GM12878 (cell line): ENCODE measurements around the gene GABBR2. TPM values are rescaled to one million over a fixed set of nuclear protein-coding genes. Genes with fewer than 3 reads are reported as not detected.

Experiments
- ATAC-seq: fragments of 200-7000 bp; cut with Tn5 transposase; 3 replicates; pipeline ENCODE4 v1.9.1; 2020; ENCODE audit warnings: mild to moderate bottlenecking, moderate library complexity
- BruUV-seq: library from RNA; stranded (reverse); fragments of 400-500 nt; replicated peaks from 2 replicates; lab custom pipeline; 2021; lab: Mats Ljungman, UMichigan
- CTCF ChIA-PET: fragments of 300-600 bp; sonication (Branson Sonifier 250); formaldehyde crosslinking; extraction: SDS; loops from one replicate; lab custom pipeline; 2021; ENCODE audit warnings: inconsistent platforms; lab: Yijun Ruan, JAX
- POLR2A ChIA-PET: fragments of 350-600 bp; formaldehyde crosslinking; extraction: SDS; loops from one replicate; lab custom pipeline; 2021; ENCODE audit warnings: inconsistent platforms; lab: Charles Lee
- RAD21 ChIA-PET: fragments of 300-600 bp; sonication (Branson Sonifier 250); formaldehyde crosslinking; loops from one replicate; lab custom pipeline; 2023; ENCODE audit warnings: antibody characterized with exemption; ENCODE audit not compliant: unreplicated experiment; lab: Charles Lee
- SMC1A ChIA-PET: fragments of 300-600 bp; sonication (Branson Sonifier 250); formaldehyde crosslinking; loops from one replicate; lab custom pipeline; 2023; ENCODE audit not compliant: unreplicated experiment, uncharacterized antibody; lab: Charles Lee
- DNase-seq: peaks from one replicate; pipeline ENCODE4 v3.0.0-alpha.2; 2011; ENCODE audit warnings: low read depth, low spot score
- FAIRE-seq: peaks from 3 replicates; lab custom pipeline; 2011; peaks lifted over from hg19 to GRCh38; lab: Jason Lieb, UNC
- H2AFZ ChIP-seq: 2 replicates; pipeline ENCODE4 v1.6.0; 2011; ENCODE audit warnings: low read depth, low read length, control low read depth; ENCODE audit not compliant: control insufficient read depth
- H3K27ac ChIP-seq: 2 replicates; pipeline ENCODE4 v1.5.1; 2011; ENCODE audit warnings: control low read depth; ENCODE audit not compliant: control insufficient read depth, insufficient read depth
- H3K27me3 ChIP-seq, 2 experiments: replicated peaks in 1 of 2; 2 replicates each; pipeline versions ENCODE4 v1.6.0 to v1.6.1; 2011; ENCODE audit warnings: low read length in 1 of 2; ENCODE audit not compliant: control insufficient read depth in 2 of 2, insufficient read depth in 2 of 2
- H3K36me3 ChIP-seq, 2 experiments: 2 replicates each; pipeline ENCODE4 v1.5.1; 2011; ENCODE audit warnings: low read length in 1 of 2; ENCODE audit not compliant: control insufficient read depth in 2 of 2, insufficient read depth in 2 of 2
- H3K4me1 ChIP-seq: 2 replicates; pipeline ENCODE4 v1.6.1; 2011; ENCODE audit warnings: mild to moderate bottlenecking, low read length, moderate library complexity, mixed read lengths; ENCODE audit not compliant: control insufficient read depth, insufficient read depth
- H3K4me2 ChIP-seq: 2 replicates; pipeline ENCODE4 v1.6.0; 2011; ENCODE audit warnings: control low read depth; ENCODE audit not compliant: control insufficient read depth, insufficient read depth
- H3K4me3 ChIP-seq: fragments of 200-600 bp; sonication (generic); 2 replicates; pipeline ENCODE4 v1.5.1; 2016
- H3K79me2 ChIP-seq: 2 replicates; pipeline ENCODE4 v1.6.0; 2011; ENCODE audit warnings: low read length; ENCODE audit not compliant: control insufficient read depth, insufficient read depth
- H3K9ac ChIP-seq: 2 replicates; pipeline ENCODE4 v1.8.0; 2011; ENCODE audit warnings: low read length, control low read depth, mixed read lengths; ENCODE audit not compliant: control insufficient read depth, insufficient read depth
- H3K9me3 ChIP-seq: replicated peaks from 3 replicates; pipeline ENCODE4 v1.5.1; 2011; ENCODE audit warnings: mild to moderate bottlenecking, low read length; ENCODE audit not compliant: control insufficient read depth, insufficient read depth
- H4K20me1 ChIP-seq: 2 replicates; pipeline ENCODE4 v1.6.0; 2011; ENCODE audit not compliant: control insufficient read depth, insufficient read depth
- GATAD2B ChIP-seq: fragments of 450-650 bp; conservative IDR thresholded peaks from 2 replicates; pipeline ENCODE4 v1.6.1; 2017; ENCODE audit warnings: low read depth, mild to moderate bottlenecking, moderate library complexity
- JUNB ChIP-seq: IDR thresholded peaks from 2 replicates; pipeline ENCODE4 v1.6.1; 2016; ENCODE audit warnings: antibody characterized with exemption, mild to moderate bottlenecking
- NRF1 ChIP-seq: conservative IDR thresholded peaks from 2 replicates; pipeline ENCODE4 v1.6.1; 2011; ENCODE audit warnings: mild to moderate bottlenecking, low read depth, low read length, improper control_type of control experiment
- POLR2A ChIP-seq: IDR thresholded peaks from 2 replicates; pipeline ENCODE4 v1.6.1; 2011; ENCODE audit warnings: low read depth, mild to moderate bottlenecking, low read length
- RAD51 ChIP-seq: fragments of 450-650 bp; IDR thresholded peaks from 2 replicates; pipeline ENCODE4 v1.6.1; 2016; ENCODE audit warnings: moderate library complexity, mild to moderate bottlenecking, inconsistent platforms
- SPI1 ChIP-seq: IDR thresholded peaks from 2 replicates; pipeline ENCODE4 v1.6.1; 2011; ENCODE audit warnings: low read depth, mild to moderate bottlenecking, low read length, moderate library complexity, borderline replicate concordance; ENCODE audit not compliant: insufficient read depth
- YBX1 ChIP-seq: fragments of 450-650 bp; IDR thresholded peaks from 2 replicates; pipeline ENCODE4 v1.6.1; 2016; ENCODE audit warnings: antibody characterized with exemption
- ZBTB11 ChIP-seq: fragments of 450-650 bp; formaldehyde crosslinking; IDR thresholded peaks from 2 replicates; pipeline ENCODE4 v1.5.0; 2022; ENCODE audit warnings: mild to moderate bottlenecking, missing genetic modification characterization
- WGBS: methylation state at CpG from one replicate; pipeline ENCODE4 v1.1.6; 2016; ENCODE audit warnings: low lambda C conversion rate; ENCODE audit not compliant: insufficient replicate concordance, insufficient coverage; ENCODE audit errors: missing lambda C conversion rate; 5-methylcytosine and 5-hydroxymethylcytosine counted together
- in situ Hi-C: fragments of 300-500 bp; cut with MboI; formaldehyde crosslinking; loops from 9 replicates; pipeline ENCODE4 v1.14.3; 2018; ENCODE audit warnings: mixed read lengths
- intact Hi-C: fragments of 100-400 bp; cut with micrococcal nuclease; formaldehyde crosslinking; loops from one replicate; pipeline ENCODE4 v1.14.2; 2022; ENCODE audit not compliant: unreplicated experiment
- polyA plus RNA-seq, 11 experiments: library from polyadenylated mRNA; depleted of rRNA in 4 of 11; unstranded in 6 of 11; stranded (reverse) in 5 of 11; fragments of >200 nt; fragmentation: Nextera tagmentation in 4 of 11; fragmentation: Illumina TruSeq in 1 of 11; extraction: Ambion mirVana in 4 of 11; extraction: Trizol in 1 of 11; gene quantifications; 1 replicate in 1 of 11; 2 replicates in 10 of 11; pipeline versions ENCODE4 v1.2.1 to v1.2.3, GENCODE V29; 2011 to 2016; ENCODE audit warnings: inconsistent platforms in 2 of 11, missing spikeins in 2 of 11, low read depth in 1 of 11
- total RNA-seq, 4 experiments: library from RNA; depleted of rRNA in 3 of 4; stranded (reverse); fragments of >200 nt in 3 of 4; fragmentation: Illumina TruSeq in 1 of 4; extraction: Trizol in 1 of 4; gene quantifications; 2 replicates each; pipeline versions ENCODE4 v1.2.1 to v1.2.3, GENCODE V29; 2013 to 2021
- TF ChIP-seq, protein P1 (sequence below): fragments of 450-650 bp; IDR thresholded peaks from 2 replicates; pipeline ENCODE4 v1.6.1; 2016; ENCODE audit warnings: mild to moderate bottlenecking

Gene GABBR2
- total and polyA plus RNA-seq, 10 of the 15 experiments (the other 5 are each of a cell fraction or from before 2014, with no cell fraction given), result 0.02 to 2.2 (median 0.06) TPM; not detected in 2

DNA sequence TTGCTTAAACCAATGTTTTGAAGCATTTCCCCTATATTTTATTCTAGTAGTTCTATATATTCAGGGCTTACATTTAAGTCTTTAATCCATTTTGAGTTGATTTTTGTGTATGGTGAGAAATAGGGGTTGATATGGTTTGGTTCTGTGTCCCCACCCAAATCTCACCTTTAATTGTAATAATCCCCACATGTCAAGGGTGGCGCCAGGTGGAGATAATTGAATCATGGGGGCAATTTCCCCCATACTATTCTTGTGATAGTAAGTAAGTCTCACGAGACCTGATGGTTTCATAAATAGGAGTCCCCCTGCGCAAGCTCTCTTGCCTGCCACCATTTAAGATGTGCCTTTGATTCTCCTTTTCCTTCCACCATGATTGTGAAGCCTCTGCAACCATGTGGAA lies 361.1 kb downstream of the GABBR2 start:
- in situ Hi-C loops, result no loop called here
- Histone ChIP-seq H4K20me1 (no peaks in the 10 kb centered on the region), H2AFZ (no peak overlapping the region), H3K36me3 (no peaks in the 10 kb centered on the region), H3K27ac (no peak overlapping the region), H3K4me3 (no peak overlapping the region), H3K9me3 (no peaks in the 10 kb centered on the region), H3K79me2 (no peaks in the 10 kb centered on the region), H3K9ac (no peak overlapping the region), H3K4me2 (no peak overlapping the region), H3K4me1 (no peaks in the 10 kb centered on the region), H3K27me3 (peaks cover 3 to 6% of the 10 kb centered on the region in 2 experiments)
- no peak for DNase-seq
- ChIA-PET RAD21 (no interaction called here), POLR2A (no interaction called here), CTCF (no interaction called here), SMC1A (no interaction called here)
- ATAC-seq, result no peak
- BruUV-seq, result no TSS peak
- no peak for TF ChIP-seq GATAD2B
- TF ChIP-seq NRF1, result no peak
- TF ChIP-seq POLR2A, result no peak
- TF ChIP-seq JUNB, result no peak
- no peak for TF ChIP-seq YBX1
- no peak for TF ChIP-seq RAD51
- TF ChIP-seq ZBTB11 (CRISPR knock-in tag), result no peak
- TF ChIP-seq, protein P1, sequence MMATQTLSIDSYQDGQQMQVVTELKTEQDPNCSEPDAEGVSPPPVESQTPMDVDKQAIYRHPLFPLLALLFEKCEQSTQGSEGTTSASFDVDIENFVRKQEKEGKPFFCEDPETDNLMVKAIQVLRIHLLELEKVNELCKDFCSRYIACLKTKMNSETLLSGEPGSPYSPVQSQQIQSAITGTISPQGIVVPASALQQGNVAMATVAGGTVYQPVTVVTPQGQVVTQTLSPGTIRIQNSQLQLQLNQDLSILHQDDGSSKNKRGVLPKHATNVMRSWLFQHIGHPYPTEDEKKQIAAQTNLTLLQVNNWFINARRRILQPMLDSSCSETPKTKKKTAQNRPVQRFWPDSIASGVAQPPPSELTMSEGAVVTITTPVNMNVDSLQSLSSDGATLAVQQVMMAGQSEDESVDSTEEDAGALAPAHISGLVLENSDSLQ, result no peak
- no peak for TF ChIP-seq SPI1
- 29% methylated on average over 3 of the region's 3 CpGs for WGBS
- intact Hi-C loops, result no loop called here
- no peak for FAIRE-seq
